HEK293T (cell line): ENCODE measurements around the gene FREY1.

Experiments used
- ARNT ChIP-seq: fragments of 450-650 bp; IDR thresholded peaks from 2 replicates; pipeline ENCODE4 v1.6.1; 2017; ENCODE audit warnings: mild to moderate bottlenecking
- FOXA1 ChIP-seq: fragments of 450-650 bp; IDR thresholded peaks from 2 replicates; pipeline ENCODE4 v1.6.1; 2016; ENCODE audit warnings: mild to moderate bottlenecking
- NFRKB ChIP-seq: fragments of 450-650 bp; IDR thresholded peaks from 2 replicates; pipeline ENCODE4 v1.6.1; 2016; ENCODE audit warnings: mild to moderate bottlenecking, moderate library complexity
- SP1 ChIP-seq: fragments of 450-650 bp; IDR thresholded peaks from 2 replicates; pipeline ENCODE4 v1.6.1; 2017
- SUZ12 ChIP-seq: fragments of 450-650 bp; IDR thresholded peaks from 2 replicates; pipeline ENCODE4 v1.6.1; 2016; ENCODE audit warnings: mild to moderate bottlenecking

DNA sequence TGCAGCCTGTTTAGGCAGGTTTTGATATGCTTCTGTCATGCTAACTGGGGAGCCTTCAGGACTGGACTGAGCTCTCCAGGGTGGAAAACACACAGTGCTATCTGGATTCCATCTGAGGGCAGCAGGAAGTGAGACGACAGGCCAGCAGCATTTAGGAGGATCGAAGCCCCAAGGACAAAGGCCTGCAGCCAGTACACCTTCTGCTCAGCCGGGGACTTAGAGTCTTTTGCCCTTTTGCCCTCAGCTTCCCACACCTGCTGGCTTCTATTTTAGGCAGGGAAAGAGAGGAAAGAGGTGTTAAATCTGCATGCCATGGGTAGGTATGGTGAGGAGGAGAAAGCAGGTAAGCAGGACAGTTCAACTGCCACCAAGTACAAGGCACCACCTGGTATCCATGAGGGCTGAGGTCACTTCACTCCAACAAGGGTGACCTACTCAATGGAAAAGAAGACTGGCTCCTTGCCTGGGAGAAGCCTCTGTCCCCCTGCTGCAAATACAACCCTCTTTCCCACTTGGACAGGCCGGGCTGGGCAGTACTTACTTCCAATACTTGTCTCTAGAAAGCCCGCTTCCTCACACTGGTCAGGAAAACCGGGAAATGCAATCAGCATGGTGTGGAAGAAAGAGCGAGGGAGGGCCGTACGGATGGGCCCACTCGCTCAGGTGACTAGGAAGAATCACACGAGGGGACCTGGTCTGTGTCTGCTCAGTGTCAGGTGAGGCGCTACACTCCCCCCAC lies 27.7 kb upstream of the FREY1 start:
- TF ChIP-seq SUZ12, result no peak
- TF ChIP-seq FOXA1, result no peak
- TF ChIP-seq SP1, result no peak
- no peak for TF ChIP-seq NFRKB
- no peak for TF ChIP-seq ARNT
